C4-2B (cell line): Measurements from ENCODE around the gene OR2J1.

ENCODE experiments used
- ZFX ChIP-seq: fragments of 450-650 bp; IDR thresholded peaks from 2 replicates; pipeline ENCODE4 v1.6.1; 2017
- TF ChIP-seq, protein P1 (sequence below): fragments of 450-650 bp; conservative IDR thresholded peaks from 2 replicates; pipeline ENCODE4 v1.5.1; 2017; ENCODE audit warnings: mild to moderate bottlenecking

DNA sequence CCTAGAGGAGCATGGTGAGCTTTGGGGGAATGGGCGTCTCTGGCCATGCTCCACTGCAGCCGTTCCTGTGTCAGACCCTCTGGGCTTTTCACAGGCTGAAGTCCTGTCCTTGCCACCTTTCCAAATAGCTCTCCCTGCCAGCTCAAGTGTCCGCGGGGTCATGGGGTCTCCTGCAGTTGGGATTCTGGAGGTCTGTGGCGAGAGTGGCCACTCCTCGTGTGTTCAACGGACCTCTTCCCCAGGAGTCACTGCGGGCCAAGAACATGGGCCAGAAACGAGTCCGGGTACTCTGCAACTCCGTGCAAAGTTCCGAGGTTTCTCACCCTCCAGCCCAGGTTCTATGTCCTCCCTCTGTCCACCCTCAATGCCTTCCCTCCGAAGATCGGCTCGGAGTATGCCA is 16.8 kb upstream of the OR2J1 start:
- TF ChIP-seq, protein P1, sequence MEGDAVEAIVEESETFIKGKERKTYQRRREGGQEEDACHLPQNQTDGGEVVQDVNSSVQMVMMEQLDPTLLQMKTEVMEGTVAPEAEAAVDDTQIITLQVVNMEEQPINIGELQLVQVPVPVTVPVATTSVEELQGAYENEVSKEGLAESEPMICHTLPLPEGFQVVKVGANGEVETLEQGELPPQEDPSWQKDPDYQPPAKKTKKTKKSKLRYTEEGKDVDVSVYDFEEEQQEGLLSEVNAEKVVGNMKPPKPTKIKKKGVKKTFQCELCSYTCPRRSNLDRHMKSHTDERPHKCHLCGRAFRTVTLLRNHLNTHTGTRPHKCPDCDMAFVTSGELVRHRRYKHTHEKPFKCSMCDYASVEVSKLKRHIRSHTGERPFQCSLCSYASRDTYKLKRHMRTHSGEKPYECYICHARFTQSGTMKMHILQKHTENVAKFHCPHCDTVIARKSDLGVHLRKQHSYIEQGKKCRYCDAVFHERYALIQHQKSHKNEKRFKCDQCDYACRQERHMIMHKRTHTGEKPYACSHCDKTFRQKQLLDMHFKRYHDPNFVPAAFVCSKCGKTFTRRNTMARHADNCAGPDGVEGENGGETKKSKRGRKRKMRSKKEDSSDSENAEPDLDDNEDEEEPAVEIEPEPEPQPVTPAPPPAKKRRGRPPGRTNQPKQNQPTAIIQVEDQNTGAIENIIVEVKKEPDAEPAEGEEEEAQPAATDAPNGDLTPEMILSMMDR: no peak
- TF ChIP-seq ZFX: no peak
